Calu3 (cell line): ENCODE data around the gene NCAM2. TPM values are rescaled to one million over a fixed set of nuclear protein-coding genes. Genes with fewer than 3 reads are reported as not detected.

Experiments used
- BruUV-seq: library from RNA; stranded (reverse); fragments of 400-500 nt; replicated peaks from 2 replicates; lab custom pipeline; 2021; lab: Mats Ljungman, UMichigan
- CTCF ChIA-PET: fragments of 300-600 bp; sonication (Branson Sonifier 250); formaldehyde crosslinking; loops from one replicate; lab custom pipeline; 2022; ENCODE audit warnings: antibody characterized with exemption; lab: Charles Lee
- DNase-seq: peaks from one replicate; pipeline ENCODE4 v3.0.0; 2022
- H3K27ac Mint-ChIP-seq: one replicate; pipeline ENCODE4 v1.8.0; 2022; ENCODE audit warnings: mixed read lengths; ENCODE audit not compliant: unreplicated experiment
- H3K27me3 Mint-ChIP-seq: one replicate; pipeline ENCODE4 v1.8.0; 2022; ENCODE audit warnings: mixed read lengths; ENCODE audit not compliant: unreplicated experiment
- H3K36me3 Mint-ChIP-seq: one replicate; pipeline ENCODE4 v1.8.0; 2022; ENCODE audit warnings: mild to moderate bottlenecking, moderate library complexity, mixed read lengths; ENCODE audit not compliant: insufficient read depth, unreplicated experiment
- H3K4me1 Mint-ChIP-seq: one replicate; pipeline ENCODE4 v1.8.0; 2022; ENCODE audit warnings: mild to moderate bottlenecking, low read depth, mixed read lengths; ENCODE audit not compliant: unreplicated experiment
- H3K4me3 Mint-ChIP-seq: one replicate; pipeline ENCODE4 v1.8.0; 2022; ENCODE audit warnings: mild to moderate bottlenecking, low read depth, moderate library complexity, mixed read lengths; ENCODE audit not compliant: unreplicated experiment
- H3K9me3 Mint-ChIP-seq: one replicate; pipeline ENCODE4 v1.8.0; 2022; ENCODE audit warnings: low read depth, mixed read lengths; ENCODE audit not compliant: unreplicated experiment
- CTCF ChIP-seq: fragments of 200-600 bp; IDR thresholded peaks from one replicate; pipeline ENCODE4 v1.8.0; 2022; ENCODE audit warnings: antibody characterized with exemption; ENCODE audit not compliant: unreplicated experiment
- intact Hi-C: fragments of 100-400 bp; cut with micrococcal nuclease; formaldehyde crosslinking; loops from one replicate; pipeline ENCODE4 v1.10.0; 2022; ENCODE audit not compliant: unreplicated experiment
- total RNA-seq: library from RNA; stranded (reverse); gene quantifications from 2 replicates; pipeline ENCODE4 v1.2.3, GENCODE V29; 2022

NCAM2 gene
- total RNA-seq, 1 experiment from 2014 or later, result not detected

- Mint-ChIP-seq H3K36me3 (no peaks in the 10 kb centered on the region), H3K27ac (no peak overlapping the region), H3K4me3 (no peak overlapping the region), H3K9me3 (peaks cover 6% of the 10 kb centered on the region), H3K27me3 (no peaks in the 10 kb centered on the region), H3K4me1 (no peaks in the 10 kb centered on the region)
- TF ChIP-seq CTCF, result no peak
- no peak for DNase-seq
- intact Hi-C loops, result no loop called here
- BruUV-seq, result no TSS peak
- CTCF ChIA-PET, result no interaction called here
Observed at GRCh38 chr21:21122680-21123079, 124.5 kb downstream of the NCAM2 start.

GRCh38 chr21:21132390-21132789 lies 134.2 kb downstream of the NCAM2 start:
- no peaks in the 10 kb centered on the region for H3K4me1 Mint-ChIP-seq
- DNase-seq, result no peak
- intact Hi-C loops, result no loop called here
- H3K27ac Mint-ChIP-seq, result no peak overlapping the region
- no peaks in the 10 kb centered on the region for H3K27me3 Mint-ChIP-seq
- CTCF ChIA-PET, result no interaction called here
- H3K9me3 Mint-ChIP-seq, result peaks cover 5% of the 10 kb centered on the region
- no peak for TF ChIP-seq CTCF
- H3K36me3 Mint-ChIP-seq, result no peaks in the 10 kb centered on the region
- no peak overlapping the region for H3K4me3 Mint-ChIP-seq
- no TSS peak for BruUV-seq

- Mint-ChIP-seq H3K4me1 (no peaks in the 10 kb centered on the region), H3K36me3 (no peaks in the 10 kb centered on the region), H3K27ac (no peak overlapping the region), H3K9me3 (peaks cover 4% of the 10 kb centered on the region), H3K4me3 (no peak overlapping the region), H3K27me3 (no peaks in the 10 kb centered on the region)
- intact Hi-C loops, result no loop called here
- CTCF ChIA-PET, result no interaction called here
- DNase-seq, result no peak
- no TSS peak for BruUV-seq
- no peak for TF ChIP-seq CTCF
Observed at GRCh38 chr21:21137986-21138385, 139.8 kb downstream of the NCAM2 start.

GRCh38 chr21:21146587-21147373 lies 148.6 kb downstream of the NCAM2 start:
- no peaks in the 10 kb centered on the region for H3K27me3 Mint-ChIP-seq
- no peak overlapping the region for H3K4me3 Mint-ChIP-seq
- no peak for DNase-seq
- TF ChIP-seq CTCF, result no peak
- intact Hi-C loops, result no loop called here
- BruUV-seq, result no TSS peak
- H3K27ac Mint-ChIP-seq, result no peak overlapping the region
- no peaks in the 10 kb centered on the region for H3K4me1 Mint-ChIP-seq
- no peaks in the 10 kb centered on the region for H3K36me3 Mint-ChIP-seq
- H3K9me3 Mint-ChIP-seq, result peaks cover 2% of the 10 kb centered on the region
- CTCF ChIA-PET, result no interaction called here
